Measurements from ENCODE around the gene TSC22D4.
"Not testable (repeated sequence)": the region's sequence is repeated elsewhere in the genome, so short reads cannot be mapped to it uniquely, and the experiment has no call there.

Gene TSC22D4

GRCh38 chr7:100476101-100476780, 2.8 kb downstream of the TSC22D4 start:
- in situ Hi-C loops (cut with HindIII; ENCODE audit: low sequenced_read_pairs), result no loop called here

GRCh38 chr7:100475549-100475948, 3.5 kb downstream of the TSC22D4 start:
- in situ Hi-C loops (cut with HindIII; ENCODE audit: low sequenced_read_pairs), result no loop called here

- in situ Hi-C loops (cut with HindIII; ENCODE audit: low sequenced_read_pairs), result no loop called here
These were observed 6.0 kb downstream of the TSC22D4 start for GRCh38 chr7:100472854-100473499.

GRCh38 chr7:100472121-100472851, 6.7 kb downstream of the TSC22D4 start:
- in situ Hi-C loops (cut with HindIII; ENCODE audit: low sequenced_read_pairs), result no loop called here

- in situ Hi-C loops (cut with HindIII; ENCODE audit: low sequenced_read_pairs), result no loop called here
These were observed 8.0 kb downstream of the TSC22D4 start for GRCh38 chr7:100471021-100471420.

GRCh38 chr7:100469227-100470044, 9.6 kb downstream of the TSC22D4 start:
- in situ Hi-C loops (cut with HindIII; ENCODE audit: low sequenced_read_pairs), result no loop called here

GRCh38 chr7:100467638-100468373, 11.2 kb downstream of the TSC22D4 start:
- in situ Hi-C loops (cut with HindIII; ENCODE audit: low sequenced_read_pairs), result no loop called here

- in situ Hi-C loops (cut with HindIII; ENCODE audit: low sequenced_read_pairs), result no loop called here
These were observed 12.1 kb downstream of the TSC22D4 start for GRCh38 chr7:100466653-100467605.

- in situ Hi-C loops (cut with HindIII; ENCODE audit: low sequenced_read_pairs), result no loop called here
These were observed 13.2 kb downstream of the TSC22D4 start for GRCh38 chr7:100465702-100466311.

- in situ Hi-C loops (cut with HindIII; ENCODE audit: low sequenced_read_pairs), result no loop called here
These were observed 13.7 kb downstream of the TSC22D4 start for GRCh38 chr7:100465299-100465698.

- in situ Hi-C loops (cut with HindIII; ENCODE audit: low sequenced_read_pairs), result no loop called here
These were observed 14.2 kb downstream of the TSC22D4 start for GRCh38 chr7:100464791-100465190.

- in situ Hi-C loops (cut with HindIII; ENCODE audit: low sequenced_read_pairs), result no loop called here
These were observed 14.8 kb downstream of the TSC22D4 start, which contains the start of gene SPACDR for GRCh38 chr7:100464210-100464660. Gene SPACDR, minus strand, starts transcription at chr7:100464260. Its CDS starts 235 bp downstream, at chr7:100464025.

- in situ Hi-C loops (cut with HindIII; ENCODE audit: low sequenced_read_pairs), result no loop called here
These were observed 22.0 kb downstream of the TSC22D4 start for GRCh38 chr7:100457033-100457432.

GRCh38 chr7:100456562-100456961, 22.5 kb downstream of the TSC22D4 start:
- in situ Hi-C loops (cut with HindIII; ENCODE audit: low sequenced_read_pairs), result no loop called here

- in situ Hi-C loops (cut with HindIII; ENCODE audit: low sequenced_read_pairs), result no loop called here
These were observed 23.8 kb downstream of the TSC22D4 start for GRCh38 chr7:100455206-100455605.

GRCh38 chr7:100453854-100454253, 25.2 kb downstream of the TSC22D4 start:
- in situ Hi-C loops (cut with HindIII; ENCODE audit: low sequenced_read_pairs), result not testable (repeated sequence)

GRCh38 chr7:100452513-100452912, 26.5 kb downstream of the TSC22D4 start:
- in situ Hi-C loops (cut with HindIII; ENCODE audit: low sequenced_read_pairs), result no loop called here

GRCh38 chr7:100449190-100449795, 29.7 kb downstream of the TSC22D4 start:
- in situ Hi-C loops (cut with HindIII; ENCODE audit: low sequenced_read_pairs), result no loop called here
